CD4-positive, alpha-beta T cell (primary cell): ENCODE results near the gene SLX9. TPM values are rescaled to one million over a fixed set of nuclear protein-coding genes. Genes with fewer than 3 reads are reported as not detected.

ENCODE experiments used
- ATAC-seq: fragments of 200-7000 bp; cut with Tn5 transposase; one replicate; pipeline ENCODE4 v1.10.0; 2022; ENCODE audit warnings: mild to moderate bottlenecking; ENCODE audit not compliant: poor library complexity
- CTCF ChIA-PET: fragments of 350-600 bp; sonication (Branson Sonifier 250); formaldehyde crosslinking; loops from one replicate; lab custom pipeline; 2021; ENCODE audit warnings: antibody characterized with exemption, inconsistent platforms; lab: Charles Lee
- POLR2A ChIA-PET: fragments of 350-600 bp; sonication (Branson Sonifier 250); formaldehyde crosslinking; loops from one replicate; lab custom pipeline; 2021; ENCODE audit warnings: antibody characterized with exemption, inconsistent platforms; lab: Charles Lee
- DNase-seq, 14 experiments: peaks; one replicate each; pipeline ENCODE4 v3.0.0-alpha.2; 2013 to 2020; ENCODE audit warnings: mixed read lengths in 2 of 14
- H3K27ac ChIP-seq, 2 donors: one replicate each; pipeline versions ENCODE4 v1.5.1 to v1.7.0; 2013; ENCODE audit warnings: low read length in 2 of 2, low read depth in 1 of 2, mild to moderate bottlenecking in 1 of 2
- H3K27me3 ChIP-seq, 2 experiments: 1 replicate in 1 of 2; 2 replicates in 1 of 2; pipeline versions ENCODE4 v1.6.1 to v1.7.0; 2013; ENCODE audit warnings: low read length in 2 of 2, control low read depth in 1 of 2, mild to moderate bottlenecking in 1 of 2, moderate library complexity in 1 of 2; ENCODE audit not compliant: insufficient read depth in 2 of 2, control insufficient read depth in 1 of 2
- H3K36me3 ChIP-seq: one replicate; pipeline ENCODE4 v1.6.1; 2013; ENCODE audit warnings: low read length, control low read depth; ENCODE audit not compliant: insufficient read depth
- H3K4me1 ChIP-seq: one replicate; pipeline ENCODE4 v1.6.1; 2013; ENCODE audit warnings: low read length, control low read depth; ENCODE audit not compliant: insufficient read depth
- H3K4me3 ChIP-seq: one replicate; pipeline ENCODE4 v1.5.1; 2013; ENCODE audit warnings: mild to moderate bottlenecking, low read length, moderate library complexity
- H3K9me3 ChIP-seq, 2 experiments: 1 replicate in 1 of 2; 2 replicates in 1 of 2; pipeline versions ENCODE4 v1.6.1 to v1.7.0; 2013; ENCODE audit warnings: low read length in 2 of 2, mild to moderate bottlenecking in 2 of 2, control low read depth in 1 of 2, moderate library complexity in 1 of 2; ENCODE audit not compliant: control insufficient read depth in 1 of 2, insufficient read depth in 1 of 2
- H3K27ac Mint-ChIP-seq: one replicate; pipeline ENCODE4 v1.8.0; 2020; ENCODE audit warnings: mixed read lengths
- H3K27me3 Mint-ChIP-seq: one replicate; pipeline ENCODE4 v1.8.0; 2021; ENCODE audit warnings: mixed read lengths
- H3K36me3 Mint-ChIP-seq: one replicate; pipeline ENCODE4 v1.8.0; 2021; ENCODE audit warnings: low read depth, mixed read lengths
- H3K4me1 Mint-ChIP-seq: one replicate; pipeline ENCODE4 v1.8.0; 2021; ENCODE audit warnings: low read depth, mixed read lengths
- H3K4me3 Mint-ChIP-seq: one replicate; pipeline ENCODE4 v1.8.0; 2020; ENCODE audit warnings: mild to moderate bottlenecking, mixed read lengths
- H3K9me3 Mint-ChIP-seq: one replicate; pipeline ENCODE4 v1.8.0; 2020; ENCODE audit warnings: mixed read lengths
- intact Hi-C, 2 experiments: fragments of 100-400 bp; cut with DNase I in 1 of 2; cut with micrococcal nuclease in 1 of 2; formaldehyde crosslinking; loops; one replicate each; pipeline versions ENCODE4 v1.15.1 to v1.9.0; 2023 to 2025; cut with DNase I, micrococcal nuclease
- total RNA-seq, 174 experiments: library from RNA in 2 of 174; stranded (reverse) in 2 of 174; gene quantifications; one replicate each; pipeline ENCODE4 v1.2.3 and lab custom pipeline; 2021 to 2026
- TF ChIP-seq, protein P1 (sequence below): fragments of 200-600 bp; IDR thresholded peaks from one replicate; pipeline ENCODE4 v1.8.0; 2022; ENCODE audit warnings: antibody characterized with exemption, mild to moderate bottlenecking

The SLX9 gene
- total RNA-seq, 2 experiments from 2014 or later, result 7.7 to 9.1 TPM

DNA sequence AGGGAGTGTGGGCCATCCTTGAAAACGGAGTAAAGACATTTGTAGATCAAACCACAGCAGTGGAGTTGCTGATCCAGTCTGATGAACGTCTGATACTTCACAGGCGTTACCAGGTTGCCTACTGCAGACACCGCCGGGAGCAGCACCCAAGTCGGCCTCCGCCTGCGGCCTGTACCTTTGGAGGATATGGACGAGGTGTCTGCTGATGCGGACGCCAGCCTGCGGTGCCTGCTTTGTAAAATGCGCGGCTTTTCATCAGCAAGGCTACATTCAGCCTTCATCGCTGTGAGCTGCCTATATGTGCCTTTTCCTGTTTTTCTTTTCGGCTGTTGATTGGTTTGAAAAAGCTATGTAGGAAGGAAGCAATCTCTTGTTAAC is 16.0 kb downstream of the SLX9 start:
- no peak overlapping the region for H3K27ac ChIP-seq
- intact Hi-C loops, result loop anchor here in 1 of 2 experiments (10.0 kb wide), 1 partner anchor 489 kb away; no protein-coding TSS in a partner anchor
- no peaks in the 10 kb centered on the region for H3K27me3 ChIP-seq
- DNase-seq (peak in 1 of 14 experiments; percentile 3), ATAC-seq (no peak)
- peaks cover 6% of the 10 kb centered on the region for H3K4me1 Mint-ChIP-seq
- no peaks in the 10 kb centered on the region for H3K27me3 Mint-ChIP-seq
- TF ChIP-seq, protein P1, sequence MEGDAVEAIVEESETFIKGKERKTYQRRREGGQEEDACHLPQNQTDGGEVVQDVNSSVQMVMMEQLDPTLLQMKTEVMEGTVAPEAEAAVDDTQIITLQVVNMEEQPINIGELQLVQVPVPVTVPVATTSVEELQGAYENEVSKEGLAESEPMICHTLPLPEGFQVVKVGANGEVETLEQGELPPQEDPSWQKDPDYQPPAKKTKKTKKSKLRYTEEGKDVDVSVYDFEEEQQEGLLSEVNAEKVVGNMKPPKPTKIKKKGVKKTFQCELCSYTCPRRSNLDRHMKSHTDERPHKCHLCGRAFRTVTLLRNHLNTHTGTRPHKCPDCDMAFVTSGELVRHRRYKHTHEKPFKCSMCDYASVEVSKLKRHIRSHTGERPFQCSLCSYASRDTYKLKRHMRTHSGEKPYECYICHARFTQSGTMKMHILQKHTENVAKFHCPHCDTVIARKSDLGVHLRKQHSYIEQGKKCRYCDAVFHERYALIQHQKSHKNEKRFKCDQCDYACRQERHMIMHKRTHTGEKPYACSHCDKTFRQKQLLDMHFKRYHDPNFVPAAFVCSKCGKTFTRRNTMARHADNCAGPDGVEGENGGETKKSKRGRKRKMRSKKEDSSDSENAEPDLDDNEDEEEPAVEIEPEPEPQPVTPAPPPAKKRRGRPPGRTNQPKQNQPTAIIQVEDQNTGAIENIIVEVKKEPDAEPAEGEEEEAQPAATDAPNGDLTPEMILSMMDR, result no peak
- peaks cover 61% of the 10 kb centered on the region for H3K36me3 ChIP-seq
- no peak overlapping the region for H3K4me3 Mint-ChIP-seq
- ChIA-PET POLR2A (no interaction called here), CTCF (no interaction called here)
- peaks cover 37% of the 10 kb centered on the region for H3K36me3 Mint-ChIP-seq
- H3K9me3 ChIP-seq, result no peaks in the 10 kb centered on the region
- peaks cover 3% of the 10 kb centered on the region for H3K4me1 ChIP-seq
- H3K4me3 ChIP-seq, result no peak overlapping the region
- no peak overlapping the region for H3K27ac Mint-ChIP-seq
- H3K9me3 Mint-ChIP-seq, result no peaks in the 10 kb centered on the region

DNA sequence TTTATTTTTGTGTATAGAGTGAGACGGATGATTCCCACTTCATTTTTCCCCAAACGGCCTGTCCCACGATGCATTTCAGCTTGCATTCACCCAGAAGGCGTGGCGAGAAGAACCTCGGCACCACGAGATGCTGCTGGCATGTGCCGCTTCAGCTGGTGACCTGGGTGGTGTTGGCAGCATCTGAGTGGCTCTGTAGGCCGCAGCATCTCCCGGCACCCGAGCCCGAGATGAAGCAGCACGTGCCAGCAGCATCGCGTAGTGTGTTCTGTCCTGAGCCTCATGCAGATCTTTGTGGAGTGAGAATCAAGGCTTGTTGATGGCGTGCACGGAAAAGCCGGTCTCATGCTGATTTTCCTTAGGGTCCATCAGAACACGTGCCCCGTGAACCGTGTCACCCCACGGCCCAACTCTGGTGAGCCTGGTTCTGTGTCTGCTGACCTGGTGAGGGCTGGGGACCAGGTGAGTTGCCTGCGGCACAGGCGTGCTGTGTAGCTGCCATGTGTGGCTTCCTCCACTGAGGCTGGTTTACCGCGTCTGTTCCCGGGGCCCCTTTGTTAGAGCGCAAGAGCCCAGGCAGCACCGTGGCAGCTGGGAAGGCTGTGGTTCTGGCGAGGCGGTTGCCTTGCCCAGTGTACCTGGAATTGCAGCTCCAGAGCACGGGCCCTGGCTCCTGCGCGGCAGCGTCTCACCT is 16.7 kb downstream of the SLX9 start:
- peaks cover 6% of the 10 kb centered on the region for H3K4me1 Mint-ChIP-seq

DNA sequence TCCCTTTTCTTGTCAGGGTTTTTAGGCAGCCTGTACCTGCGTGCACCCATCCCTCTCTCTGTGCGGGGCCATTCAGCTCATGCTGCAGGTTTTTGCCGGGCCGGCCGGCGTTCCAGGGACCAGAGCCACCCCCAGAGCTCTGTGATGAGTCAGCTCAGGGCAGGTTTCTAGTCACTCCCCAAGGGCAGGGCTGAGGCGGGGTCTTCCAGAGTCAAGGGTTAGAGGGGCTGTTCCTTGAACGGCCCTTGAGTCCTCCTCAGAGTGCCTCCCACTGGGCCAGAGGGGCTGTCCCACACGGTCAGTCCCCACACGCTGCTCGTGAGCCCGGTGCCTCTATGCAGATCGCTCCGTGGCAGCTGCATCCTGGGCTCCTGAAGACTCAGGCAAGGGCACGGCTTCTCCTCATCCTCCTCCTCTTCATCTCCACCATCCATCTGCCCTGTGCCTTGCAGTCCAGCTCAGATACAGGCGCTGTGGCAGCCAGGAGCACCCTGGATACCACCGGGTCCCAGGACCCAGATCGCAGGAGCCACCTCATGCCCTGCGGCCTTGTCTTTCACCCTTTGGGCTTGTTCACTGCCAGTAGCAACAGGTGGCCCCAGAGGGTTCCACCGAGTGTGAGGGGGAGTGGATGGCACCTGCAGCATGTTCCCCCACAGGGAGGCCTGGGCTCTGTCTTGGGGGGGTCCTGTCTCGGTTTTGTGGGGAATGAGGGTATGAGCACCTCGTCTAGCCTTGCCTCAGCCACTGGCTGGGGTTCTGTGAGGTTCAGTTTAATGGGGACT is 17.4 kb downstream of the SLX9 start:
- intact Hi-C loops, result loop anchor here in 1 of 2 experiments (10.0 kb wide), 1 partner anchor 488 kb away; no protein-coding TSS in a partner anchor
- Mint-ChIP-seq H3K27me3 (no peaks in the 10 kb centered on the region), H3K4me1 (peaks cover 6% of the 10 kb centered on the region), H3K4me3 (no peak overlapping the region), H3K36me3 (peaks cover 45% of the 10 kb centered on the region), H3K27ac (no peak overlapping the region), H3K9me3 (no peaks in the 10 kb centered on the region)
- TF ChIP-seq, protein P1, result no peak
- Histone ChIP-seq H3K27me3 (no peaks in the 10 kb centered on the region), H3K4me3 (no peak overlapping the region), H3K36me3 (peaks cover 61% of the 10 kb centered on the region), H3K9me3 (no peaks in the 10 kb centered on the region), H3K27ac (no peak overlapping the region), H3K4me1 (peaks cover 3% of the 10 kb centered on the region)
- ChIA-PET POLR2A (no interaction called here), CTCF (no interaction called here)
- no peak for DNase-seq
- no peak for ATAC-seq

More for the DNA sequence above, 16.7 kb downstream of the SLX9 start:
- no peak overlapping the region for H3K27ac ChIP-seq
- H3K36me3 ChIP-seq, result peaks cover 63% of the 10 kb centered on the region
- ChIA-PET POLR2A (no interaction called here), CTCF (no interaction called here)
- Mint-ChIP-seq H3K9me3 (no peaks in the 10 kb centered on the region), H3K27ac (no peak overlapping the region), H3K4me3 (no peak overlapping the region), H3K36me3 (peaks cover 39% of the 10 kb centered on the region), H3K27me3 (no peaks in the 10 kb centered on the region)
- H3K4me1 ChIP-seq, result peaks cover 3% of the 10 kb centered on the region
- TF ChIP-seq, protein P1, result no peak
- no peaks in the 10 kb centered on the region for H3K27me3 ChIP-seq
- no peak overlapping the region for H3K4me3 ChIP-seq
- no peaks in the 10 kb centered on the region for H3K9me3 ChIP-seq
- intact Hi-C loops, result loop anchor here in 1 of 2 experiments (10.0 kb wide), 1 partner anchor 488 kb away; no protein-coding TSS in a partner anchor
- no peak for DNase-seq
- no peak for ATAC-seq
